SK-N-SH (cell line): Measurements from ENCODE around the gene ABHD2. TPM values are rescaled to one million over a fixed set of nuclear protein-coding genes. Genes with fewer than 3 reads are reported as not detected.

Source experiments
- CTCF ChIA-PET: fragments of 300-600, 350-600 bp; formaldehyde crosslinking; extraction: SDS; loops from one replicate; lab custom pipeline; 2021; lab: Yijun Ruan, JAX
- POLR2A ChIA-PET: fragments of 350-600 bp; sonication (Branson Sonifier 250); formaldehyde crosslinking; extraction: SDS; loops from one replicate; lab custom pipeline; 2020; ENCODE audit warnings: antibody characterized with exemption, inconsistent platforms; lab: Yijun Ruan, JAX
- DNase-seq: peaks from one replicate; pipeline ENCODE4 v3.0.0; 2012
- H2AFZ ChIP-seq: fragments of 200-600 bp; sonication (generic); 2 replicates; pipeline ENCODE4 v1.8.1; 2016; ENCODE audit warnings: antibody characterized with exemption, mild to moderate bottlenecking, low read depth
- H3F3A ChIP-seq: fragments of 200-600 bp; sonication (generic); replicated peaks from 2 replicates; pipeline ENCODE3; 2016; ENCODE audit warnings: antibody characterized with exemption, mild to moderate bottlenecking; ENCODE audit not compliant: insufficient read depth
- H3K27ac ChIP-seq, 2 experiments: fragments of 200-500 bp in 1 of 2; fragments of 200-600 bp in 1 of 2; sonication (Bioruptor generic) in 1 of 2; sonication (generic), shearing (Covaris generic) in 1 of 2; 2 replicates each; pipeline versions ENCODE4 v1.5.1 to v1.6.1; 2014 to 2016; ENCODE audit warnings: low read depth in 2 of 2, inconsistent platforms in 1 of 2, low read length in 1 of 2, mild to moderate bottlenecking in 1 of 2, mixed read lengths in 1 of 2
- H3K27me3 ChIP-seq: fragments of 200-600 bp; sonication (generic), shearing (Covaris generic); 2 replicates; pipeline ENCODE4 v1.6.1; 2016; ENCODE audit warnings: mixed run types; ENCODE audit not compliant: insufficient read depth
- H3K36me3 ChIP-seq, 2 experiments: fragments of 200-500 bp in 1 of 2; fragments of 200-600 bp in 1 of 2; sonication (Bioruptor generic) in 1 of 2; sonication (generic) in 1 of 2; replicated peaks in 1 of 2; 2 replicates each; pipeline versions ENCODE3 to v1.5.1; 2014 to 2016; ENCODE audit warnings: low read length in 1 of 2, mild to moderate bottlenecking in 1 of 2; ENCODE audit not compliant: insufficient read depth in 2 of 2, control insufficient read depth in 1 of 2
- H3K4me1 ChIP-seq, 2 experiments: fragments of 200-500 bp in 1 of 2; fragments of 200-600 bp in 1 of 2; sonication (Bioruptor generic) in 1 of 2; sonication (generic), shearing (Covaris generic) in 1 of 2; 2 replicates each; pipeline versions ENCODE4 v1.5.1 to v1.6.1; 2014 to 2016; ENCODE audit warnings: low read depth in 1 of 2, low read length in 1 of 2, mixed run types in 1 of 2; ENCODE audit not compliant: insufficient read depth in 2 of 2, control insufficient read depth in 1 of 2
- H3K4me2 ChIP-seq: fragments of 200-600 bp; sonication (generic), shearing (Covaris generic); 2 replicates; pipeline ENCODE4 v1.6.1; 2017; ENCODE audit warnings: mixed run types
- H3K4me3 ChIP-seq, 2 experiments: fragments of 200-500 bp in 1 of 2; fragments of 200-600 bp in 1 of 2; sonication (Bioruptor generic) in 1 of 2; sonication (generic), shearing (Covaris generic) in 1 of 2; 2 replicates each; pipeline versions ENCODE4 v1.5.1 to v1.8.1; 2014 to 2016; ENCODE audit warnings: low read depth in 2 of 2, inconsistent platforms in 1 of 2, low read length in 1 of 2, mild to moderate bottlenecking in 1 of 2, mixed read lengths in 1 of 2, moderate library complexity in 1 of 2
- H3K79me2 ChIP-seq: fragments of 200-600 bp; sonication (generic); 2 replicates; pipeline ENCODE4 v1.8.1; 2017; ENCODE audit warnings: mild to moderate bottlenecking; ENCODE audit not compliant: insufficient read depth
- H3K9ac ChIP-seq: fragments of 200-600 bp; sonication (generic); 2 replicates; pipeline ENCODE4 v1.6.1; 2017; ENCODE audit warnings: mixed run types
- H3K9me2 ChIP-seq: fragments of 200-600 bp; sonication (generic); 2 replicates; pipeline ENCODE4 v1.6.1; 2017; ENCODE audit warnings: mixed run types
- H3K9me3 ChIP-seq: fragments of 200-600 bp; sonication (generic); 2 replicates; pipeline ENCODE4 v1.6.1; 2017; ENCODE audit warnings: mixed run types, mild to moderate bottlenecking, moderate library complexity
- H4K20me1 ChIP-seq: fragments of 200-600 bp; sonication (generic); 2 replicates; pipeline ENCODE4 v1.6.1; 2017; ENCODE audit warnings: mild to moderate bottlenecking, mixed run types; ENCODE audit not compliant: insufficient read depth
- CHD2 ChIP-seq: fragments of 150-350 bp; IDR thresholded peaks from 2 replicates; pipeline ENCODE4 v1.6.1; 2018; ENCODE audit warnings: low read length; ENCODE audit not compliant: partially characterized antibody
- ELF1 ChIP-seq: IDR thresholded peaks from 2 replicates; pipeline ENCODE4 v1.4.0; 2012
- EP300 ChIP-seq, 2 experiments: IDR thresholded peaks; 2 replicates each; pipeline versions ENCODE4 v1.4.0 to v1.6.1; 2012; ENCODE audit warnings: borderline replicate concordance in 1 of 2, low read depth in 1 of 2, low read length in 1 of 2
- FOSL2 ChIP-seq: IDR thresholded peaks from 2 replicates; pipeline ENCODE4 v1.4.0; 2012; ENCODE audit warnings: low read depth, mild to moderate bottlenecking, moderate library complexity, borderline replicate concordance
- FOXJ3 ChIP-seq: sonication (generic); formaldehyde crosslinking; IDR thresholded peaks from 2 replicates; pipeline ENCODE4 v1.5.1; 2020; ENCODE audit warnings: mild to moderate bottlenecking, missing genetic modification reagents
- JUND ChIP-seq: IDR thresholded peaks from 2 replicates; pipeline ENCODE4 v1.4.0; 2012
- MXI1 ChIP-seq: IDR thresholded peaks from 2 replicates; pipeline ENCODE4 v1.6.1; 2012; ENCODE audit warnings: mild to moderate bottlenecking, low read depth, low read length, improper control_type of control experiment
- NFIC ChIP-seq: IDR thresholded peaks from 2 replicates; pipeline ENCODE4 v1.4.0; 2012; ENCODE audit warnings: borderline replicate concordance
- POLR2AphosphoS5 ChIP-seq: IDR thresholded peaks from 2 replicates; pipeline ENCODE4 v1.6.1; 2012; ENCODE audit warnings: low read depth, low read length
- RAD21 ChIP-seq: IDR thresholded peaks from 2 replicates; pipeline ENCODE4 v1.6.1; 2012; ENCODE audit warnings: mild to moderate bottlenecking, low read length
- RFX5 ChIP-seq: IDR thresholded peaks from 2 replicates; pipeline ENCODE4 v1.6.1; 2012; ENCODE audit warnings: mild to moderate bottlenecking, improper control_type of control experiment, low read length
- TAF1 ChIP-seq: IDR thresholded peaks from 2 replicates; pipeline ENCODE4 v1.6.1; 2012; ENCODE audit warnings: low read depth, mild to moderate bottlenecking, low read length, moderate library complexity, borderline replicate concordance
- TCF12 ChIP-seq: IDR thresholded peaks from 2 replicates; pipeline ENCODE4 v1.4.0; 2012
- YY1 ChIP-seq: IDR thresholded peaks from 2 replicates; pipeline ENCODE4 v1.4.0; 2012; ENCODE audit warnings: low read depth, mild to moderate bottlenecking
- WGBS: methylation state at CpG from one replicate; pipeline ENCODE4 v1.1.6; 2017; ENCODE audit warnings: low lambda C conversion rate; 5-methylcytosine and 5-hydroxymethylcytosine counted together
- polyA plus RNA-seq, 3 experiments: library from polyadenylated mRNA; depleted of rRNA; stranded (reverse); fragments of >200 nt; gene quantifications; 2 replicates each; pipeline ENCODE4 v1.2.3, GENCODE V29; 2012
- TF ChIP-seq, protein P1 (sequence below): fragments of 150-350 bp; IDR thresholded peaks from 2 replicates; pipeline ENCODE4 v1.6.1; 2017; ENCODE audit warnings: antibody characterized with exemption, low read length, low read depth, borderline replicate concordance
- TF ChIP-seq, protein P2 (sequence below): IDR thresholded peaks from 2 replicates; pipeline ENCODE4 v1.6.1; 2012; ENCODE audit warnings: mild to moderate bottlenecking, low read depth, low read length, moderate library complexity
- TF ChIP-seq, protein P3 (sequence below): IDR thresholded peaks from 2 replicates; pipeline ENCODE4 v1.4.0; 2012; ENCODE audit warnings: low read depth, borderline replicate concordance
- TF ChIP-seq, protein P4 (sequence below): IDR thresholded peaks from 2 replicates; pipeline ENCODE4 v1.4.0; 2012; ENCODE audit warnings: low read depth, borderline replicate concordance
- TF ChIP-seq, protein P5 (sequence below): IDR thresholded peaks from 2 replicates; pipeline ENCODE4; 2012

ABHD2 gene
- polyA plus RNA-seq, 1 of the 3 experiments (the other 2 are of a cell fraction), result 19.2 TPM

DNA sequence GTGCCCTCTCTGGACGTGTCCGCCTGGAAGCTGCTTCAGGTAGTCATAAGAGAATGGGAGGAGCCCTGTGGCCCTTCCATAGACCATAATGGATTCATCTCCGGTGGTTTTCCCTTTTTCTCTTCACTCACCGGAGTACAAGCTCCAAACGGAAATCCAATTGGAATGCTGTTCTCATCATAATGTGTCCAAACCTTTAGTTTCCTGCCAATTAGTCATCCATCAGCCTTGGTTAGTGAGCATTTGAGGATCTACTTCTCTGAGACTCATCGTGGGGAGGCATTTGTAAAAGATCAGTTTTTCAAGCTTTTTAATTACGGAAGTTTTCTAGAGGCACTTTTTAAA, 34.9 kb downstream of the ABHD2 start:
- no peak overlapping the region for H3K9ac ChIP-seq
- H3K27me3 ChIP-seq, result no peaks in the 10 kb centered on the region
- no peaks in the 10 kb centered on the region; a peak in 2 of 4 replicates for H3K4me1 ChIP-seq
- no peak overlapping the region for H3K4me3 ChIP-seq
- peaks cover 35 to 47% of the 10 kb centered on the region in 2 experiments for H3K36me3 ChIP-seq
- ChIA-PET CTCF (interaction anchor here (1.1 to 5.5 kb wide), 5 partner anchors 10 to 66 kb away, joined by 3 to 20 read pairs (median 6); no protein-coding TSS in a partner anchor), POLR2A (no interaction called here)
- no peak for DNase-seq
- WGBS, result 74% methylated on average over 7 of the region's 7 CpGs
- no peak for TF ChIP-seq TCF12
- H3K4me2 ChIP-seq, result no peak overlapping the region
- no peaks in the 10 kb centered on the region for H3K9me2 ChIP-seq
- H2AFZ ChIP-seq, result no peak overlapping the region
- H3K79me2 ChIP-seq, result no peaks in the 10 kb centered on the region
- no peaks in the 10 kb centered on the region for H4K20me1 ChIP-seq
- peak overlapping the region in 1 of 2 experiments; percentile 9; a peak in 1 of 4 replicates for H3K27ac ChIP-seq
- H3K9me3 ChIP-seq, result no peaks in the 10 kb centered on the region
- H3F3A ChIP-seq, result no peaks in the 10 kb centered on the region

DNA sequence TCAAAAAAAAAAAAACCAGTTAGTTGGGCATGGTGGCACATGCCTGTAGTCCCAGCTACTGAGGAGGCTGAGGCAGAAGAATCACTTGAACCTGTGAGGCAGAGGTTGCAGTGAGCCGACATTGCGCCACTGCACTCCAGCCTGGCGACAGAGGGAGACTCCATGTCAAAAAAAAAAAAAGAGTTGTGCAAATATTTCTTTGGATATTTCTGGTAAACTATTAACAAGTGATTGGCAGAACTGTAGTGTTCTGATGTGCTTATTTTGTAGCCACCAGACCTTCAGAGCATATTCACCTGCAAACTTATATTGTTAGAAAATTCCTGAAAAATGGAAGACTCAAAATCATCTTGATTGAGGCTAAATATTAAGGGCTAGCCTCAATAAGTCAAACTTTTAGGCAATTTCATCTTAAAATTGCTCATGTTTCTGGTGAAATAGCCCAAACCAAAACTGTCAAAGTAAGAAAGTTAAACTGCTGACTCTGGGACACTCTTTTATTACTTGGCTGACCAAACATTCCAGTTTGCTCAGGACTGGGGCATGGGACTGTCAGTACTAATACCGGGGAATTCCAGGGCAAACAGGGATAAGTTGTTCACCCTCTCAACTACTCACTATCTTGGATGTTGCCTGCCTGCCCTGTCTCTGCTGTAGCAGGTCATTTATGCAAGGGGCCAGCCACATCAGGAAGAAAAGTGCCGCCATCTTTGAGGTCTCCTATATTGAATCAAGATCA, 37.0 kb downstream of the ABHD2 start:
- H3K9ac ChIP-seq, result no peak overlapping the region
- H3F3A ChIP-seq, result no peaks in the 10 kb centered on the region
- no peak overlapping the region for H3K4me3 ChIP-seq
- peaks cover 22 to 37% of the 10 kb centered on the region in 2 experiments for H3K36me3 ChIP-seq
- no peaks in the 10 kb centered on the region for H3K9me3 ChIP-seq
- no peak overlapping the region for H3K27ac ChIP-seq
- ChIA-PET POLR2A (no interaction called here), CTCF (interaction anchor here (1.7 to 8.4 kb wide), 2 partner anchors 14 to 67 kb away, joined by 8 to 134 read pairs; no protein-coding TSS in a partner anchor)
- H3K4me1 ChIP-seq, result no peaks in the 10 kb centered on the region; a peak in 2 of 4 replicates
- H3K9me2 ChIP-seq, result no peaks in the 10 kb centered on the region
- no peak for DNase-seq
- H3K27me3 ChIP-seq, result no peaks in the 10 kb centered on the region
- H3K4me2 ChIP-seq, result no peak overlapping the region
- 76% methylated on average over 5 of the region's 5 CpGs for WGBS
- no peak overlapping the region for H2AFZ ChIP-seq
- no peaks in the 10 kb centered on the region for H3K79me2 ChIP-seq
- H4K20me1 ChIP-seq, result no peaks in the 10 kb centered on the region
- TF ChIP-seq NFIC (no peak), FOXJ3 (CRISPR knock-in tag) (no peak), TAF1 (no peak), POLR2AphosphoS5 (no peak), ELF1 (no peak), RFX5 (no peak), YY1 (no peak), FOSL2 (no peak), EP300 (IDR thresholded peaks at IDR 0.05; ENCODE audit: borderline replicate concordance in 1 of 2, low read depth in 1 of 2, low read length in 1 of 2) (no peak), MXI1 (no peak), JUND (no peak), RAD21 (no peak), CHD2 (no peak)
- TF ChIP-seq, protein P1, sequence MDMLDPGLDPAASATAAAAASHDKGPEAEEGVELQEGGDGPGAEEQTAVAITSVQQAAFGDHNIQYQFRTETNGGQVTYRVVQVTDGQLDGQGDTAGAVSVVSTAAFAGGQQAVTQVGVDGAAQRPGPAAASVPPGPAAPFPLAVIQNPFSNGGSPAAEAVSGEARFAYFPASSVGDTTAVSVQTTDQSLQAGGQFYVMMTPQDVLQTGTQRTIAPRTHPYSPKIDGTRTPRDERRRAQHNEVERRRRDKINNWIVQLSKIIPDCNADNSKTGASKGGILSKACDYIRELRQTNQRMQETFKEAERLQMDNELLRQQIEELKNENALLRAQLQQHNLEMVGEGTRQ, result no peak
- TF ChIP-seq, protein P2, sequence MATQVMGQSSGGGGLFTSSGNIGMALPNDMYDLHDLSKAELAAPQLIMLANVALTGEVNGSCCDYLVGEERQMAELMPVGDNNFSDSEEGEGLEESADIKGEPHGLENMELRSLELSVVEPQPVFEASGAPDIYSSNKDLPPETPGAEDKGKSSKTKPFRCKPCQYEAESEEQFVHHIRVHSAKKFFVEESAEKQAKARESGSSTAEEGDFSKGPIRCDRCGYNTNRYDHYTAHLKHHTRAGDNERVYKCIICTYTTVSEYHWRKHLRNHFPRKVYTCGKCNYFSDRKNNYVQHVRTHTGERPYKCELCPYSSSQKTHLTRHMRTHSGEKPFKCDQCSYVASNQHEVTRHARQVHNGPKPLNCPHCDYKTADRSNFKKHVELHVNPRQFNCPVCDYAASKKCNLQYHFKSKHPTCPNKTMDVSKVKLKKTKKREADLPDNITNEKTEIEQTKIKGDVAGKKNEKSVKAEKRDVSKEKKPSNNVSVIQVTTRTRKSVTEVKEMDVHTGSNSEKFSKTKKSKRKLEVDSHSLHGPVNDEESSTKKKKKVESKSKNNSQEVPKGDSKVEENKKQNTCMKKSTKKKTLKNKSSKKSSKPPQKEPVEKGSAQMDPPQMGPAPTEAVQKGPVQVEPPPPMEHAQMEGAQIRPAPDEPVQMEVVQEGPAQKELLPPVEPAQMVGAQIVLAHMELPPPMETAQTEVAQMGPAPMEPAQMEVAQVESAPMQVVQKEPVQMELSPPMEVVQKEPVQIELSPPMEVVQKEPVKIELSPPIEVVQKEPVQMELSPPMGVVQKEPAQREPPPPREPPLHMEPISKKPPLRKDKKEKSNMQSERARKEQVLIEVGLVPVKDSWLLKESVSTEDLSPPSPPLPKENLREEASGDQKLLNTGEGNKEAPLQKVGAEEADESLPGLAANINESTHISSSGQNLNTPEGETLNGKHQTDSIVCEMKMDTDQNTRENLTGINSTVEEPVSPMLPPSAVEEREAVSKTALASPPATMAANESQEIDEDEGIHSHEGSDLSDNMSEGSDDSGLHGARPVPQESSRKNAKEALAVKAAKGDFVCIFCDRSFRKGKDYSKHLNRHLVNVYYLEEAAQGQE, result no peak
- TF ChIP-seq, protein P3, sequence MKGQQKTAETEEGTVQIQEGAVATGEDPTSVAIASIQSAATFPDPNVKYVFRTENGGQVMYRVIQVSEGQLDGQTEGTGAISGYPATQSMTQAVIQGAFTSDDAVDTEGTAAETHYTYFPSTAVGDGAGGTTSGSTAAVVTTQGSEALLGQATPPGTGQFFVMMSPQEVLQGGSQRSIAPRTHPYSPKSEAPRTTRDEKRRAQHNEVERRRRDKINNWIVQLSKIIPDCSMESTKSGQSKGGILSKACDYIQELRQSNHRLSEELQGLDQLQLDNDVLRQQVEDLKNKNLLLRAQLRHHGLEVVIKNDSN, result no peak
- TF ChIP-seq, protein P4, sequence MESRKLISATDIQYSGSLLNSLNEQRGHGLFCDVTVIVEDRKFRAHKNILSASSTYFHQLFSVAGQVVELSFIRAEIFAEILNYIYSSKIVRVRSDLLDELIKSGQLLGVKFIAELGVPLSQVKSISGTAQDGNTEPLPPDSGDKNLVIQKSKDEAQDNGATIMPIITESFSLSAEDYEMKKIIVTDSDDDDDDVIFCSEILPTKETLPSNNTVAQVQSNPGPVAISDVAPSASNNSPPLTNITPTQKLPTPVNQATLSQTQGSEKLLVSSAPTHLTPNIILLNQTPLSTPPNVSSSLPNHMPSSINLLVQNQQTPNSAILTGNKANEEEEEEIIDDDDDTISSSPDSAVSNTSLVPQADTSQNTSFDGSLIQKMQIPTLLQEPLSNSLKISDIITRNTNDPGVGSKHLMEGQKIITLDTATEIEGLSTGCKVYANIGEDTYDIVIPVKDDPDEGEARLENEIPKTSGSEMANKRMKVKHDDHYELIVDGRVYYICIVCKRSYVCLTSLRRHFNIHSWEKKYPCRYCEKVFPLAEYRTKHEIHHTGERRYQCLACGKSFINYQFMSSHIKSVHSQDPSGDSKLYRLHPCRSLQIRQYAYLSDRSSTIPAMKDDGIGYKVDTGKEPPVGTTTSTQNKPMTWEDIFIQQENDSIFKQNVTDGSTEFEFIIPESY, result no peak
- TF ChIP-seq, protein P5, sequence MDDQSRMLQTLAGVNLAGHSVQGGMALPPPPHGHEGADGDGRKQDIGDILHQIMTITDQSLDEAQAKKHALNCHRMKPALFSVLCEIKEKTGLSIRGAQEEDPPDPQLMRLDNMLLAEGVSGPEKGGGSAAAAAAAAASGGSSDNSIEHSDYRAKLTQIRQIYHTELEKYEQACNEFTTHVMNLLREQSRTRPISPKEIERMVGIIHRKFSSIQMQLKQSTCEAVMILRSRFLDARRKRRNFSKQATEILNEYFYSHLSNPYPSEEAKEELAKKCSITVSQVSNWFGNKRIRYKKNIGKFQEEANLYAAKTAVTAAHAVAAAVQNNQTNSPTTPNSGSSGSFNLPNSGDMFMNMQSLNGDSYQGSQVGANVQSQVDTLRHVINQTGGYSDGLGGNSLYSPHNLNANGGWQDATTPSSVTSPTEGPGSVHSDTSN, result no peak
